ENCODE results near the gene GPATCH2L.

GPATCH2L gene

GRCh38 chr14:76136476-76137110, 15.1 kb upstream of the GPATCH2L start:
- no peak for DNase-seq

- no peak for DNase-seq
Observed at GRCh38 chr14:76138119-76138757, 13.5 kb upstream of the GPATCH2L start.

GRCh38 chr14:76138758-76139723, 12.7 kb upstream of the GPATCH2L start:
- no peak for DNase-seq

- DNase-seq: no peak
Observed at GRCh38 chr14:76143642-76144041, 8.1 kb upstream of the GPATCH2L start.

- DNase-seq: no peak
Observed at GRCh38 chr14:76146976-76147375, 4.7 kb upstream of the GPATCH2L start.

- DNase-seq: no peak
Observed at GRCh38 chr14:76149196-76149595, 2.5 kb upstream of the GPATCH2L start.

- peak; percentile 58 to 83 for DNase-seq
Observed at GRCh38 chr14:76152333-76152681, 585 bp downstream of the GPATCH2L start.

- DNase-seq: no peak
Observed at GRCh38 chr14:76153919-76154318, 2.2 kb downstream of the GPATCH2L start.

- no peak for DNase-seq
Observed at GRCh38 chr14:76154539-76155126, 2.9 kb downstream of the GPATCH2L start.

GRCh38 chr14:76163668-76164363, 12.1 kb downstream of the GPATCH2L start:
- no peak for DNase-seq

GRCh38 chr14:76168531-76168930, 16.8 kb downstream of the GPATCH2L start:
- no peak for DNase-seq

- DNase-seq: no peak
Observed at GRCh38 chr14:76169776-76170175, 18.1 kb downstream of the GPATCH2L start.

GRCh38 chr14:76174982-76175381, 23.3 kb downstream of the GPATCH2L start:
- no peak for DNase-seq

- DNase-seq: no peak
Observed at GRCh38 chr14:76175942-76176341, 24.2 kb downstream of the GPATCH2L start.

- DNase-seq: peak in 1 of 2 experiments; percentile 10
Observed at GRCh38 chr14:76181546-76181945, 29.8 kb downstream of the GPATCH2L start.

GRCh38 chr14:76186308-76187027, 34.7 kb downstream of the GPATCH2L start:
- no peak for DNase-seq

- no peak for DNase-seq
Observed at GRCh38 chr14:76191297-76191696, 39.6 kb downstream of the GPATCH2L start.

GRCh38 chr14:76193696-76194095, 42.0 kb downstream of the GPATCH2L start:
- no peak for DNase-seq

GRCh38 chr14:76194327-76194726, 42.6 kb downstream of the GPATCH2L start:
- DNase-seq: no peak

- DNase-seq: no peak
Observed at GRCh38 chr14:76195003-76195402, 43.3 kb downstream of the GPATCH2L start.

- DNase-seq: no peak
Observed at GRCh38 chr14:76196980-76197695, 45.4 kb downstream of the GPATCH2L start.
